DND-41 (cell line): ENCODE data around the gene TMEM178B.

ENCODE experiments used
- EZH2 ChIP-seq: IDR thresholded peaks from 3 replicates; pipeline ENCODE4 v1.6.1; 2012; ENCODE audit warnings: borderline replicate concordance, low read depth, mild to moderate bottlenecking, moderate library complexity, low read length, inconsistent platforms; ENCODE audit not compliant: severe bottlenecking
- TF ChIP-seq, protein P1 (sequence below): IDR thresholded peaks from 2 replicates; pipeline ENCODE4 v1.5.1; 2012; ENCODE audit warnings: borderline replicate concordance, low read length, moderate library complexity, mild to moderate bottlenecking; ENCODE audit not compliant: poor library complexity, severe bottlenecking; ENCODE audit errors: extremely low read depth

DNA sequence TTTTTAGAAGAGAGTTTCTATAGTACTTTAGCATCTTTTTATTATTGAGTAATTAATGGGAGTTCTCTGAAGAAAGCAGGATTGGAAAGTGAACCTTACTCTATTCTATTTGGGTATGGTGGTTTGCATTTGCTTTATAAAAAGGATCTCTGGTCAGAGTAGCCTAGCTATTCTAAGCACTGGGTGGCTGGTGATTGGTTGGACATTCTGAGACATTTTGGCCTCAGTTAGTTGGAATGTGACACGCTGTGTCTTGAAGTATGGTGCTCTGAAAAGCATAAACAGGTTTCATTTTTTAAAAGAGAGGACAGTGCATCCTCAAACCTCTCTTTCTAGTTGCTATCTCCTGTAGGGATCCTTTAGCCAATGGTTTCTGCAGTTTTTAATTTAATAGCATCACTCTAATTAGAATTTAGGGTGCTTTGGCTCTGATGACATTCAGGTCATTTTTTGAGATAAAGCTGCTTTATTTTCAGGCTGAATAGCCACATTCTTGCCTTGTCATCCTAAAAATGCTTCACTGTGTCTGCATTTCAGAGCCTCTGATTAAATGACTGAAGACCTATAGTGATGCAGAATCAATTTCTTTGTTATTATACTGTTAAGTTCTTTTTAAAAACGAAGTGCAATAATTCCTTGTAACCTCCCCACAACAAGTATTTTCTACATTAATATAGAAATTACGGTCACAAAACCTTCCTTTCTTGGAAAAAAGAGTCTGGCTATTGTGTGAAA lies 20.6 kb downstream of the TMEM178B start:
- TF ChIP-seq, protein P1, sequence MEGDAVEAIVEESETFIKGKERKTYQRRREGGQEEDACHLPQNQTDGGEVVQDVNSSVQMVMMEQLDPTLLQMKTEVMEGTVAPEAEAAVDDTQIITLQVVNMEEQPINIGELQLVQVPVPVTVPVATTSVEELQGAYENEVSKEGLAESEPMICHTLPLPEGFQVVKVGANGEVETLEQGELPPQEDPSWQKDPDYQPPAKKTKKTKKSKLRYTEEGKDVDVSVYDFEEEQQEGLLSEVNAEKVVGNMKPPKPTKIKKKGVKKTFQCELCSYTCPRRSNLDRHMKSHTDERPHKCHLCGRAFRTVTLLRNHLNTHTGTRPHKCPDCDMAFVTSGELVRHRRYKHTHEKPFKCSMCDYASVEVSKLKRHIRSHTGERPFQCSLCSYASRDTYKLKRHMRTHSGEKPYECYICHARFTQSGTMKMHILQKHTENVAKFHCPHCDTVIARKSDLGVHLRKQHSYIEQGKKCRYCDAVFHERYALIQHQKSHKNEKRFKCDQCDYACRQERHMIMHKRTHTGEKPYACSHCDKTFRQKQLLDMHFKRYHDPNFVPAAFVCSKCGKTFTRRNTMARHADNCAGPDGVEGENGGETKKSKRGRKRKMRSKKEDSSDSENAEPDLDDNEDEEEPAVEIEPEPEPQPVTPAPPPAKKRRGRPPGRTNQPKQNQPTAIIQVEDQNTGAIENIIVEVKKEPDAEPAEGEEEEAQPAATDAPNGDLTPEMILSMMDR = no peak
- no peak for TF ChIP-seq EZH2
